Body of pancreas (tissue), 4 donors: ENCODE data around the gene SGCD.

ENCODE experiments used
- CTCF ChIP-seq, 7 experiments: fragments of 450-650 bp in 4 of 7; fragments of 200-600 bp in 3 of 7; sonication (generic) in 3 of 7; IDR thresholded peaks; one replicate each; pipeline ENCODE4 v1.5.1; 2016 to 2019; ENCODE audit warnings: antibody characterized with exemption in 7 of 7
- POLR2A ChIP-seq, 3 donors: fragments of 450-650 bp; IDR thresholded peaks; one replicate each; pipeline ENCODE4 v1.6.1; 2016; ENCODE audit warnings: antibody characterized with exemption in 3 of 3, mild to moderate bottlenecking in 2 of 3

- TF ChIP-seq CTCF (IDR thresholded peaks at IDR 0.05): no peak
- TF ChIP-seq POLR2A (IDR thresholded peaks at IDR 0.05): no peak
Observed at GRCh38 chr5:156515121-156515520, 188.2 kb downstream of the SGCD start.
